ENCODE results near the gene LGR4. TPM values are rescaled to one million over a fixed set of nuclear protein-coding genes. Genes with fewer than 3 reads are reported as not detected.

LGR4 gene
- total and polyA plus RNA-seq, 5 experiments from 2014 or later, result 0.13 to 1.3 (median 0.24) TPM

- H3K9me3 Mint-ChIP-seq, result no peaks in the 10 kb centered on the region
- H3K4me1 Mint-ChIP-seq, result no peaks in the 10 kb centered on the region
- ATAC-seq (no peak), DNase-seq (no peak)
- H3K36me3 Mint-ChIP-seq, result no peaks in the 10 kb centered on the region
- no peak overlapping the region for H3K27ac Mint-ChIP-seq
- peaks cover 0 to 4% (median 0%) of the 10 kb centered on the region in 5 donors for H3K27me3 Mint-ChIP-seq
- no peak overlapping the region for H3K4me3 Mint-ChIP-seq
- POLR2A ChIA-PET, result no interaction called here
These were observed 153.5 kb downstream of the LGR4 start for GRCh38 chr11:27319072-27319471.

- no peak for ATAC-seq
- Mint-ChIP-seq H3K4me1 (no peaks in the 10 kb centered on the region), H3K4me3 (no peak overlapping the region), H3K36me3 (no peaks in the 10 kb centered on the region), H3K27ac (no peak overlapping the region), H3K9me3 (no peaks in the 10 kb centered on the region), H3K27me3 (peaks cover 0 to 5% (median under 1%) of the 10 kb centered on the region in 5 donors)
- DNase-seq, result no peak
- POLR2A ChIA-PET, result no interaction called here
These were observed 154.8 kb downstream of the LGR4 start for GRCh38 chr11:27317751-27318150.

Small RNA genes within 50 kb of the gene (microRNA-seq; reads per million reads assigned to microRNA genes)
- gene MIR8087 (ENCODE audit: borderline microRNAs expressed), result not detected

Other genes starting within 250 kb of the LGR4 start
- 1 to 10 TPM; 4.2 to 4.7 TPM for gene CCDC34, start 109.6 kb downstream of the LGR4 start, total RNA-seq
- 1 to 10 TPM; 1.8 to 2.4 (median 2.3) TPM for gene CCDC34, start 109.6 kb downstream of the LGR4 start, polyA plus RNA-seq
- gene LIN7C, start 34.0 kb upstream of the LGR4 start, total RNA-seq, result 10 to 100 TPM; 32.2 to 33.6 TPM
- gene LIN7C, start 34.0 kb upstream of the LGR4 start, polyA plus RNA-seq, result 10 to 100 TPM; 10.9 to 13.6 (median 13.2) TPM
- not detected for gene BDNF, start 227.7 kb upstream of the LGR4 start, total RNA-seq
- gene BDNF, start 227.7 kb upstream of the LGR4 start, polyA plus RNA-seq, result under 1 TPM in 2 of 3 donors, not detected in 1; 0.04 to 0.06 TPM